Smooth muscle cell of the brain vasculature (primary cell): ENCODE results near the gene ALK.
A peak's percentile ranks its signal among the peaks of the same experiment; 100 is the strongest.

ENCODE experiments used
- DNase-seq: peaks from one replicate; pipeline ENCODE4 v3.0.0-alpha.2; 2012; ENCODE audit warnings: low read depth, low spot score

ALK gene

DNA sequence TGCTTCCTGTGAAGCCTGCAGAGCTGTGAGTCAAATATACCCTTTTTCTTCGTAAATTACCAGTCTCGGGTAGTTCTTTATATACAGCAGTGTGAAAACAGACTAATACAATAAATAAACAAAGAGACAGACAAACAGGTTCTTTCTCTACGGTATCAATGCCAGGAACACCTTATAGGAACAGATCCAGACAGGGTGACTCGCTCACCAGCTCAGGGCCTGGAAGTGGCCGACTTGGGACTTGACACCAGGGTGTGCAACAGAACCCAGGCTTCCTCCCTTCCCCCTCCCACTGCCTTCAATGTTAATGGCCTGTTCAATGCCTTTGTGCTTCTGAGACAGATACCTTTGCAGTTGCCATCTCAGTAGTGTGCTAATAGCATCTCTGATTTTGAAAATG lies 309.5 kb downstream of the ALK start:
- no peak for DNase-seq

DNA sequence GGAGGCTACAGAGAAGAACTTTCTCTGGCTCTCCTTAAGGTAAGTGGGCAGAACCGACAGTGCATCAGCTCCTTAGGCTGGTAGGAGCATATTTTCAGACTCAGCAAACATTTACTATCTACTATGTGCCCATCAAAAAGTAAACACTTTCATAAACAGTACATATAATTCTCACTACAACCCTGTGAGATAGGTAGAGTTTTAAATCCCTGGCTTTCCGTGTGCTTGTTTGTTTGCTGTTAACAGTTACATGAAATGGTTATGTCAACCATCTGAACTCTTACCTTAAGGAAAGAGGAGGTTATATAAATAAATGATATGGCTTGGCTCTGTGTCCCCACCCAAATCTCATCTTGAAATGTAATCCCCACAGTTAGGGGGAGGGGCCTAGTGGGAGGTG lies 310.1 kb downstream of the ALK start:
- no peak for DNase-seq

DNA sequence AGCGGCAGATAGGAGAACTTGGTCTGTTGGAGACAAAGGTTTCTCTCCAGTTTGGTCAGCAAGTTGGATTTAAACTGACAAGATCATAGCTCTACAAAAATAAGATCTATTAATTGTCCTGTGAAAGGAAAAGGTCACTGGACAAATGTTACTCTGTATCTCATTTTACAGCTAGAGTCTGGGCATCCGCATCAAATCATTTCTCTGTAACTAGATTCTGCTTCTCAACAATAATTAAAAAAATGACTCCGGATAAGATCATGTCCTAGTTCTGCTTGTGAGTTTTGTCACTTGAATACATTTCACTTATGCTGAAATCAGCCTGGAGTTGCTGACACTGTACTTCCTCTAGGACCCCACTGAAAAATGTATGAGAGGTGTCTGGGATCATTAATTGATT lies 310.8 kb downstream of the ALK start:
- no peak for DNase-seq

DNA sequence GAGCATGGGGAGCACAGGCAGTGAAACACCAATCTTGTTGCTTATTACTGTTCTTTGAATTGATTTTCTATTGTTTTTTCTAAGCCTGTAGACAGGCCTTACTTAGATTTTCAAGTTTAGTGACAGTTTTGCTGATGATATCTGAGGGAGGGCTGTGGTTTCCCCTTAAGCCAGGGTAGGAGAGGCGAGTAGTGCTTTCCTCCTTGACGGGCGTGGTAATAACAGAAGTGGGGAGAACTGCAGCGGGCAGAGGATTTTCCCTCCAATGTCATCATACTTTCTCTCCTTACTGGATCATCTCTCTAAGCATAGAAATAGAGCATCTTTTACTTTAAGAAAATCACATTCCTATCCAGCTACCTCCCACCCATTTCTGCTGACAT lies 314.4 kb downstream of the ALK start:
- no peak for DNase-seq

DNA sequence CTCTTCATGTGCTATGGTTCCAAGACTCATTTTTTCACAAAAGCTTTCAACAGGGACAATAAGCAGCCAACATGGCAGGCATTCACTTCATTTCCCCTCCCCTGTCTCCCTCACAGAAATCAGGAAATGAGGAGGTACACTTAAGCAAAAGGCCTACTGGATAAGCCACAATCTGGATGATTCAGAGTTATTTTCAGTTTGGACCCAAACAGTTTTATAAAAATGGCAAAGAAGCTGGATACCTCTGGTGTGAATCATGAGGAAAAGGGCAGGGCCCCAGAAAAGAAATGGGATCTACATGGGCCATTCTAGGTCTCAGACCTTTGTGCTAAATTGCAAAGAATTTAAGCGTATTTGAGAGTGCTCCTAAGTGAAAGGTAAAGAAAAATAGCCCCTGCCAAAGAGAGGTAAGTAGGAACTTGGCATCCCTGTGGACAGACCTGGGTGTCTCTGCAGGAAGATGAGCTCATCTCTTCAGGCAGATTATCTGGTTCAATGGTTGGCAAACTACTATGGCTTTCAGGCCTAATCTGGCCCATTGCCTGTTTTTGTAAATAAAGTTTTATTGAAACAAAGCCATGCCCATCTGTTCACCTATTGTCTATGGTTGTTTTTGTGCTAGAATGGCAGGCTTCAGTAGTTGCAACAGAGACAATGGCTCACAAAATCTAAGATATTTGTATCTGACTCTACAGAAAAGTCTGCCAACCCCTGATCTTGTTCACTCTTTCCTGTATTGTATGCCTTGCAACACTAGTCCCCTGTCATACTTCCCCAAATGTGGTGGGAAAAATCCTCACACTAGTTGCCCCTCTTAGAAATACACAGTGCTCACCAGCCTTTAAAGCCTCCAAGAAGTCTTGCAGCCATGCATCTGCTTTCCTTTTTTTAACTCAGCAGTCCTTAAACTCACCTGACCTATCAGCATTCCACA lies 315.0 kb downstream of the ALK start:
- DNase-seq = peak; percentile 1

DNA sequence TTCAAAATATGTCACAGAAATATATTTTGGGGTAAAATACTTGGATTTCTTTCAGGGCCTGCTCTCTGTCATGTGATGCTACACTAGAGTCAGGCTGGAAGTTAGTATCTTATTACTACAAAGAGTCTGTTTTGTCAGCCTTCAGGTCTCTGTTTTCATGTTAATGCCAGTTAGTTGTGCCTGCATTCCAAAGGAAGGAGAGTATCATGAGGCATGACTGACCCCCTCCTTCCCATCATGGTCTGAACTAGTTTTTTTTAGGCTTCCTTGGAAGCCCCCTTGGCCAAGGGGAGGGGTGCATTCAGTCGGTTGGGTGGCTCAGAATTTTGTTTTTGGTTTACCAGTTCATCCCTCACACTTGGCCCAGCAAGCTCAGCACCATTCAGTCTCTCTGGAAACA lies 318.0 kb downstream of the ALK start:
- DNase-seq = no peak

DNA sequence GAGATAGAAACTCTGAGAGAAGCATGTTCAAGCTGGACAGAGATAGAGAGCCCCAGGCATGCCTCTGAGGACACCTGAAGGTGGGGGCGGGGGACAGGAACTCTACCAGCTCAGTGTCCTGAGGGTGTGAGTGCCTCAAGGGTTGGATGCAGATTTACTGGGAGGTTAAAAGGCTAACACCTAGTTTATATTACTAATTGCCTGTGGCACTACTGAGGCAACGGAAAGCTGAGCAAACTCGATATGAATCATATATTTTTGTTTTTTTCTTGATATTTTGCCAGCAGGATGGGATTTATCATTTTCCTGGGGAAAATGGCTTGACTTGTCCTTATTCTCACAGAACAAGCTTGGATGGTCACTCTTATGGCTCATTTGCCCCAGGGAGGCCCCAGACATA lies 319.5 kb downstream of the ALK start:
- DNase-seq = no peak

DNA sequence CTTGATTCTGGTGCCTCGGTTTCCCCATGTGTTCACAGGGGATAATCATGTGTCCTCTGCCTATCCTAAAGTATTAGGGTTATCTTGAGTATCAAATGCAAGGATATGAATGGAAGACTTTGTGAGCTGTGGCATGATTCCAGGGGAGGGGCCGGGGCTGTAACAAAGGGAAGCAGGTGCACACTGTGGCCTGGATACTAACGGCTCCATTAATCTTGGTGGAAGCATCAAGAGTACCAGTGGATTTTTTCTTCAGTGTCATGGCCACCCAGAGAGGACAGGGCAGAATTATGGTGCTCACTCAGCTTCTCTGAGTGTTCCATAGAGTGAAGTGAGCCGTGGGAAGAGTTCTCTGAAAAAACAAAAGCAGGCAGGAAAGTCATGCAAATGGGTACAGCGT lies 320.1 kb downstream of the ALK start:
- DNase-seq = no peak

DNA sequence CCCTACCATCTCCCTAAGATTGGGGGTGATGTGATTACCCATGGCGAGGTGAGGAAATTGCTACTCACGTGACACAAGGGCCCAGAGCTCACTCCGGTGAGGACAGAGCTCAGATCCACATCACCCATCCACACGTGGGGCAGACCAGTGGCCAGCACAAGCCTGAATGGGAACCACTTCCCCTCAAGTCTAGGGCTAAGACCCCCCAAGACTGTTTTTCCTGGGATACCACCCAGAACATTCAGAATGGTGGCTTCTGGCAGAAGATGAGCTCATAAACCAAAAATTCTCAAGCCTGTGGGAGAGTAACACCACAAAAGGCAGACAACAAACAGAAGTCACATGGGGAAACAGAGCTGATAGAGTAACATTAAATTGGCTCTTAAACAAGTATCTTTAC lies 321.4 kb downstream of the ALK start:
- DNase-seq = no peak

DNA sequence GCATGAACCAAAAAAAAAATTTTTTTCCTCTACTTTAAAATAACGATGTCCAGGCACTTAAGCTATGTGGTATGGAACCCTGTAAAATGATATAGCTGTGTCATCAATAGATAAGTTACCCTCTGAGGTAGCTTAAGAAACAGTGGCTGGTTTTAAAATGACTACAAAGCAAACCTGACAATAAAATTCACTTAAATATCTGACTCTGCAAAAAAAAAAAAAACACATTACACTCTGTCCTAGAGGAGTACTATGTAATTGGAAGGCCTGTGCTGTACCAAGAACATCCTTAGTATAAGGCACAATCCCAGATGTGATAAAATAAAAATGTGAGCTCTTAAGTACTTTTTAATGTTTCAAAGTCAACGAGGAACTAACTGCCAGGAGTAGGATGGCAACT lies 322.4 kb downstream of the ALK start:
- DNase-seq = no peak

DNA sequence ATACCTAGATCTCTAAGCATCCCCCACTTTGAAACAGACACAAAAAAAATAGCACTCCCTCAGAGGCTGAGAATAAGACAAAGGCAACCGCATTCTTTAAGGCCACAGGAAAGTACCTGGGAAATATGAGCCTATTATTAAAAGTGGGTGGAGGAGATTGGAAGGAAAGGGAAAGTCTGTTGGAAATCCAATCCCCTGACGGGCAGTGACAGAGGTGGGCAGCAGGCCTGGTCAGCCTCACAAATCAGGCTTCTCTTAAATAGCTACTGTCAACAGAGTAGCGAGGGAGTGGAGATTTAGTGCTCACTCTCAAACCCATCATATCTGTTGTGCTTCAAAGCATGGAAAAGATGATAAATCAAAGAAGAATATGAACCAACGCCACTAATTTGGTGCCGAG lies 324.4 kb downstream of the ALK start:
- no peak for DNase-seq

DNA sequence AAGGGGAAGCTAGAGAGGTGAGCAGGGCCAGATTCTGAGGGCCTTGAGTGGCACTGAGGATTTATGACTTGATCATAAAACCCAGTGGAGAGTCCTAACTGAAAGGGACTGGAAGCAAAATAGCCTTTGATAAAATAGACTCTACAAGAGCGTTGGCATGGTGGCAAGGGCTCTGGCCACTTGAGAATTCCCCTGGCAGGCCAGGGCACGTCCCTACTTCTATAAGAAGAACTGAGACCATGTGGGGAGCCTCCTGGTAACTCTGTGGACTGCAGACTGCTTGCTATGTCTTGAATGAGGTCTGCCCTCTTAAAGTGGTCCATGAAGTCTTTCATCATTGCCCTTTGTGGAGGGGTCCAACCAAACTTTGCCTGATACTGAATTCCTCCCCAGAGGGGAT lies 324.8 kb downstream of the ALK start:
- no peak for DNase-seq

DNA sequence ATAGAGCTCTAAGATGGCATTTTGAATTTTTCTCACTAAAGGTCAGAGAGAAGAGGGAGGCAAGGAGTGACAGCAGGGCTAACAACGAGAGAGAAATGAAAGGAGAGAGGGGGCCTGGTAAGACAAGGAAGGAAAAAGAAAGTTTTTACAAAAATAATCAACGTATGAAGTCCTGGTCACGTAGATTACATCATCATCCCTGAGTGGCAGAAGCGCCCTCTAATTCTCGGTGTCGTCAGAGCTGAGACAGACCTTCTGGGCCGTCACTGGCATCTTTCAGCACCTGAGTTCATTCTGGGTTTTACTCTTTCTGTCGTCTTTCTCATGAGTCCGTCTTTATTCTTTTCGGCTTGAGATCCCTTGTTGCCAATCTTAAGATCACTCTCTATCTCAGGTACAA lies 329.8 kb downstream of the ALK start:
- no peak for DNase-seq

DNA sequence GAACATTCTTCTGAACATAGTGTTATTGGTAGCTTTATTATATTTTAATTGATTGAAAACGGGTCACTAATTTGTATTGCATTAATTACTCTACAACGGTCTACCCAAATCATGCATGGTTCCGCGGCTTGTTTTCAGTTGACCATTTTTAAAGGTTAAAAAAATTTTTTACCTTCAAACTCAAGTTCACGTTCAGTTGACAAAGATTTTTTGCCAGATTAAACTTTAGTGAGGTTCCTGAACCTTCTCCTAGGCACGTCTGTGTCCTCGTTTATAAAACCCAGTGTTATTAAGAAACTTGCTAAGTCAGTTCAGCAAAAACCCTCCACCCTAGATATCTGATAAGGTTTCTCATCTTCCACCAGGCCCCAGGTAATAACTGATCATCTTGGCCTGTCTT lies 331.2 kb downstream of the ALK start:
- no peak for DNase-seq

DNA sequence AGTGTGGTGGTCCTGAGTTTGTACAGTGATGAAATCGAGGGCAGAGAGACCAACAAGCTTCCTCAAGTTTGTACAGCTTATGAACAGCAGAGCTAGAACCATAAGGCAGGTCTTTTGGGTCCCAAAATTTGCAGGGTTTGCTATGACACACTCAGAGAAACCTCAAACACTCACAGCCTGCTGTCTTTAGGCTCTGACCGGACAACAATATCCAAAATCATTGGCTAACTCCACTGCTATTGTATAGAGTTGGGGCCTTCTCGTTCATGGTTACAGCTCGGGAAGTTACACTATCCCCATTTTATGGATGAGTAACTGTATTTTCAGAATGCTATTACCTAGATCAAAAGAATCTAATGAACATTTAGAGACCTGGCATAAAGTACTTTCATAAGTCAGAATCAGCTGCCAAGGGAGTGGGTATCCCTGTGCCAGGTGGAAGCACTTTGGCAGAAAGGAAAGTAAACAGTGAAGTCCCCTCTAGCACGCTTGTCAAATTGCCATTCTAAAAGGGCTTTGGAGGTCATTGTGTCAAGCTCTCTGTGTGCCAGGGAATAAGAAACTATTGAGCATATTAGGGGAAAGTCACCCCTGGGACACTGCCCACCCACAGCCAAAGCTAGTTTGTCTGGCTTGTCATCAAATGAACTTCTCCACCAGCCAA lies 331.8 kb downstream of the ALK start:
- DNase-seq = no peak

DNA sequence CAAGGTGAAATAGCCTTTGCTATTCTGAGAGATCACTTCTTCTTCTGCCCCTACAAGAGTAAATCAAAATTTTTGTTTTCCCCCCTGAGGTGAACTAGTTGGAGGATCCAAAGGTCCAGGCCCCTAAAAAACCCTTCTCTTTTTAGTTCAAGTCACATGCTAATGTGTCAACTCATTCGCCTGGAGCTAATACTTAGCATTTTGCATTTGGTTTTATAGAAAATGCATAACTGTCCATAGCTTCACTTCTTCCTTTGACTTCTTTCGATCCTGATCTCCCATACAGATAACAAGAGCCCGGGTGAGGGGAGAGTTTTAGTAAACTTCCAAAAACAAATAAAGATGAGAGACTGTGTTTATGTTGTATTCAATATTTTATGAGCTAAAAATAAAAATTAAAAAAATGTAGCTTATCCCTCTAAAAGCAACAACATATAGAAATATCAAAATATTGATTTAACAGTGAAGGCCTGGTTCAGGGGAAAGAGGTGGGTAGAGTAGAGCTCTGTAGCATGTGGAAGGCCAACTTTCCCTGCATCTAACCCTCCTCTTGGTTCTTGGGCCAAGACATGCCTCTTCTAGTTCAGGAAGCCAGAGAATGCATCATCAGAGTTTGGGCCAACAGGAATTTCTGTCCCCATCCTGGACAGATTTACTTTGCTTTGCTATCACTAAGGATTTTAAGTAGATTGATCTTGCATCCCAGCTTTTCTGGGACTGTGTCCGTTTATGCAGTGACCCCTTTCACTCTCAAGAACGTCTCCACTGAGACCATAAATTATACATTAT lies 333.8 kb downstream of the ALK start:
- DNase-seq = no peak

DNA sequence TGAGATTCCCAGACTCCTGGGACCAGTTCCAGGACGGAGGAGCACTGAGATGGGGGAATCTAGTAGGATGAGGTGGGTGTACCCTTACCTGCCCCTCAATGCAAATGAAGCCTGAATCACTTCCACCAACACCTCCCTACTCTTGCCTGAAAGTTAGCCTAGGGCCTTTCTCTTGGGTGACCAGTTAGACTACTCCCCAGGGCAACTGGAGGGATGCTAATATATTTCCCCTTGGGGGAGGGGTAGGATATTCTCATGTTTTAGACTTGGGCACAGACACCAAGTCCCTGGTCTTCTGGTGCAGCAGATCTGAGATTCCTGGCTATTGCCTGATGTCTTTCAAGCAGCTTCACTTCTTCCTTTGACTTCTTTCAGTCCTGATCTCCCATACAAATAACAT lies 334.5 kb downstream of the ALK start:
- DNase-seq = no peak

DNA sequence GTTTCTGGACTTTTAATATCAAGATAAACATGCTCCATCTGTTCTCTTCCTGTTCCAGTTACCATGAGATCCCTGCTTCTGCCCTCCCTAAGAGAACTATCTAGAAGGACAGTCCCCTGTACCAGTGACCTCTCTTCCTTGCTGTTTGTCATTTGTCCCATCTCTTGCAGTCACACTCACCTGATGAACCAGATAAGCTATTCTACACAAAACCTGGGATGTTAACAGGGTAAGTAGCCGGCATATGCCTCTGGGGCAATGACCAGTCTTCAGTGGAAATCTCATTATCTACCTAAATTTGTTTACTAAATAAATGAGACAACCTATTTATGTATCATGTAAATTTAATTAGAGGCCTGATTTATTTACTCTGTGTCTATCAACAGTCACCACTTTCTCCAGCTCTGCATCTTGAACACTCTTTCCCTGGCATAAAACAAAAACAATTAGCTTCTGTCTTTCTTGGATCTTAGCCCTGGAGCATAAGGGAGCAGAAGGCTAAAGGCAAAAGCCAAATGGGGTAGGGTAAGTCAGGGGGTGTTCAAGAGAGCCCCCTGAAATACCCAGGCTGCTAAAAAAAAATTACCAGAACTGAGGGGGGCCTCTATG lies 337.7 kb downstream of the ALK start:
- no peak for DNase-seq

DNA sequence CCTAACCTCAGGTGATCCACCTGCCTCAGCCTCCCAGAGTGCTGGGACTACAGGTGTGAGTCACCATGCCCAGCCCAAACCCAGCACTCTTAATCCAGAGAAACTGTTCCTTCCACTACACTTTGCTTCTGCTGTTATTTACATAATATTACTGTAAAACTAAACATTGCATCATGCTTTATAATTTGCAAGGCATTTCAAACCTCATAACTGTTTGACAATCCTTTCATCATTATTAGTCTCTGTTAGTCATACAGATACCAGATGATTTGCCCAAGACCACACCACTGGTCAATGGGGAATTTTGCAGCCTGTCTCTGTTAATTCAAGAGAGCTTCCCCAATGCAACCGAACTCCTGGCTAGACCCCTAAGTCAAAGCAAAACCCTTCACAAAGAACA lies 338.3 kb downstream of the ALK start:
- no peak for DNase-seq

DNA sequence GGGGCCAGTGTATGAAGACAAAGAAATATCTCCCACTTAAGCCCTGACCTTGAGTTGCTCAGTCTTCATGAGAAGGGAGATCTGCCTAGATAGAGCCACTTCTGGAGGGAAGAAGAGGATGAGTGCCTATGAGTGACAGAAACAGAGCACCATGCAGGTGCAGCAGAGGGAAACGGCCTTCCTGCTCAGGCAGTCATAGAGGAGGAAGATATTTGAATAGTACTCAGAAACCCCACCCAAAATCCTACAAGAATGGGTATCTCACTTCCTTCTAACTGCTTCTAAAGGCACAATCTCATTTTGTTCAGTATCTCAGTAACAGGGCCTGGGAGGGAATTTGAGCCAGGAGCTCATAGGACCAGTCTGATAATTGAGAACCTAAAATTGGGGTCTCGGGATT lies 339.3 kb downstream of the ALK start:
- no peak for DNase-seq

DNA sequence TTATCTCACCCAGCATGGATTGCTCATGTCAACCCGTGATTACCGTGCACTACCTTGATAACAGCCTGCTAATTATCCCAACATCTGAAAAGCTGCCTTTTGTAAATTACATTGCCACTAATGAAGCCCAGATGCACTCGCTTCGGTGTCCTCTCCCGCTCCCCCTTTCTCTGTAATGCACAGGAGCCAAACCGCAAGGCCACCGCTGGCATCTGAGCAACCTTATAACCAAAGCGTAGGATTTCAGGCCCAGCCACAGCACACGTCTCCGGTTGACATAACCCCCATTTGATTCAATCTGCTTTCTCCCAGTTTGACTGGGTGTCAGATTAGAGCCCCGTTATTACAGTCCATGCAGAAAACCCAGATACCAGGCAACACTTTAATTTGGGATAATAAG lies 341.2 kb downstream of the ALK start:
- DNase-seq = no peak

DNA sequence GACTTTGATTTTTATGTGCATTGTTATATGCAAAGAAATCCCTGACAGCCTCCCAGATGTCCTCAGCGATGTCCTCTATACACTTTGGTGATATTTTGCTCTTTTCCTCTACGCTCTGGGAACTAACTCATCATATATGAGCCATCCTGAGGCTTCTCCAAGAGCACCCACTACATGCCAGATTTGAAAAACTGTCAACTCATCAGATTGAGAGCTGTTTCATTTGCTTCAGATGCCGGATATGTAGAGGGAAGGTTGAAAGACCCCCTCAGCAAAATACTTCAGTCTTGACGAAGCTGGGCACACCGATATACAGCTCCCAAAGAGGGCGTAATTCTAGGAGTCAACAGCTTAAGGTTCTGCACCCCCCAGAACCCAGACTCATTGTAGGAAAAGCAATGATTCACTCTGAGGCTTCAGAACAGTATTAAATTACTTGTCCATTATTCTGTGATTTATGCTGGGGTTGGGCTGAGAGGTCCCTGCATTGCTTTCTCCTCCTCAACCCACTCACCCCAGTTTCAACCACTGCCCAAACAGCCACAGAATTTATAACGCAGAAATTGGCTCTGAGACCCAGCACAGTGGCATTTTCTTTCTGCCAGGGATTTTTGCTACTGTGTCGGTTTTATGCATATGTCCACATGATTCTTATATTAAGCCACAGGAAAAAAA lies 341.8 kb downstream of the ALK start:
- DNase-seq = no peak
